Measurements from ENCODE around the gene PPP2R5C.
"Not testable (repeated sequence)": the region's sequence is repeated elsewhere in the genome, so short reads cannot be mapped to it uniquely, and the experiment has no call there.

Gene PPP2R5C

GRCh38 chr14:101732118-101732517 lies 29.4 kb upstream of the PPP2R5C start:
- in situ Hi-C loops (cut with MboI; ENCODE audit: low sequenced_read_pairs), result no loop called here
- no peaks in the 10 kb centered on the region for H3K27me3 ChIP-seq (ENCODE audit: low read depth)
- DNase-seq (ENCODE audit: low spot score in 2 of 2), result no peak

GRCh38 chr14:101733211-101733610 lies 28.3 kb upstream of the PPP2R5C start:
- DNase-seq (ENCODE audit: low spot score in 2 of 2), result no peak
- in situ Hi-C loops (cut with MboI; ENCODE audit: low sequenced_read_pairs), result no loop called here
- Histone ChIP-seq H3K27me3 (ENCODE audit: low read depth) (no peaks in the 10 kb centered on the region), H3K9me3 (no peaks in the 10 kb centered on the region), H3K36me3 (replicated peaks) (no peaks in the 10 kb centered on the region), H3K4me1 (no peaks in the 10 kb centered on the region), H3K4me3 (no peak overlapping the region)

More at GRCh38 chr14:101732118-101732517, 29.4 kb upstream of the PPP2R5C start:
- H3K36me3 ChIP-seq (replicated peaks), result no peaks in the 10 kb centered on the region
- H3K4me1 ChIP-seq, result no peaks in the 10 kb centered on the region
- H3K9me3 ChIP-seq, result no peaks in the 10 kb centered on the region
- no peak overlapping the region for H3K4me3 ChIP-seq

GRCh38 chr14:101734246-101734847 lies 27.2 kb upstream of the PPP2R5C start:
- Histone ChIP-seq H3K4me3 (no peak overlapping the region), H3K36me3 (replicated peaks) (no peaks in the 10 kb centered on the region)
- DNase-seq (ENCODE audit: low spot score in 2 of 2), result no peak

GRCh38 chr14:101735453-101735852 lies 26.1 kb upstream of the PPP2R5C start:
- in situ Hi-C loops (cut with MboI; ENCODE audit: low sequenced_read_pairs), result no loop called here
- peaks cover 3% of the 10 kb centered on the region; the same call in 1 of the 2 replicates for H3K9me3 ChIP-seq
- no peaks in the 10 kb centered on the region for H3K36me3 ChIP-seq (replicated peaks)
- no peak overlapping the region for H3K4me3 ChIP-seq
- no peak for DNase-seq (ENCODE audit: low spot score in 2 of 2)
- H3K27me3 ChIP-seq (ENCODE audit: low read depth), result no peaks in the 10 kb centered on the region
- H3K4me1 ChIP-seq, result no peaks in the 10 kb centered on the region

More at GRCh38 chr14:101734246-101734847, 27.2 kb upstream of the PPP2R5C start:
- in situ Hi-C loops (cut with MboI; ENCODE audit: low sequenced_read_pairs), result no loop called here
- Histone ChIP-seq H3K9me3 (no peaks in the 10 kb centered on the region), H3K27me3 (ENCODE audit: low read depth) (no peaks in the 10 kb centered on the region), H3K4me1 (no peaks in the 10 kb centered on the region)

- no peaks in the 10 kb centered on the region for H3K4me1 ChIP-seq
- in situ Hi-C loops (cut with MboI; ENCODE audit: low sequenced_read_pairs), result no loop called here
Measured at GRCh38 chr14:101736071-101736470, 25.4 kb upstream of the PPP2R5C start.

GRCh38 chr14:101736585-101736984 lies 24.9 kb upstream of the PPP2R5C start:
- Histone ChIP-seq H3K27me3 (ENCODE audit: low read depth) (no peaks in the 10 kb centered on the region), H3K9me3 (peaks cover 3% of the 10 kb centered on the region), H3K36me3 (replicated peaks) (no peaks in the 10 kb centered on the region), H3K4me3 (no peak overlapping the region), H3K4me1 (no peaks in the 10 kb centered on the region)
- in situ Hi-C loops (cut with MboI; ENCODE audit: low sequenced_read_pairs), result no loop called here
- DNase-seq (ENCODE audit: low spot score in 2 of 2), result no peak

More at GRCh38 chr14:101736071-101736470, 25.4 kb upstream of the PPP2R5C start:
- DNase-seq (ENCODE audit: low spot score in 2 of 2), result no peak
- Histone ChIP-seq H3K27me3 (ENCODE audit: low read depth) (no peaks in the 10 kb centered on the region), H3K36me3 (replicated peaks) (no peaks in the 10 kb centered on the region), H3K9me3 (peaks cover 3% of the 10 kb centered on the region), H3K4me3 (no peak overlapping the region)

- Histone ChIP-seq H3K9me3 (peaks cover 3% of the 10 kb centered on the region), H3K36me3 (replicated peaks) (no peaks in the 10 kb centered on the region), H3K4me3 (no peak overlapping the region), H3K27me3 (ENCODE audit: low read depth) (no peaks in the 10 kb centered on the region), H3K4me1 (no peaks in the 10 kb centered on the region)
- no peak for DNase-seq (ENCODE audit: low spot score in 2 of 2)
- in situ Hi-C loops (cut with MboI; ENCODE audit: low sequenced_read_pairs), result no loop called here
Measured at GRCh38 chr14:101737414-101738339, 23.8 kb upstream of the PPP2R5C start.

- H3K9me3 ChIP-seq, result peaks cover 3% of the 10 kb centered on the region
- in situ Hi-C loops (cut with MboI; ENCODE audit: low sequenced_read_pairs), result no loop called here
Measured at GRCh38 chr14:101738703-101739320, 22.7 kb upstream of the PPP2R5C start.

GRCh38 chr14:101739446-101740141 lies 21.9 kb upstream of the PPP2R5C start:
- in situ Hi-C loops (cut with MboI; ENCODE audit: low sequenced_read_pairs), result no loop called here
- no peaks in the 10 kb centered on the region for H3K36me3 ChIP-seq (replicated peaks)
- no peak overlapping the region for H3K4me3 ChIP-seq
- peaks cover 3% of the 10 kb centered on the region for H3K9me3 ChIP-seq
- no peaks in the 10 kb centered on the region for H3K4me1 ChIP-seq
- no peaks in the 10 kb centered on the region for H3K27me3 ChIP-seq (ENCODE audit: low read depth)
- no peak for DNase-seq (ENCODE audit: low spot score in 2 of 2)

More at GRCh38 chr14:101738703-101739320, 22.7 kb upstream of the PPP2R5C start:
- Histone ChIP-seq H3K4me1 (no peaks in the 10 kb centered on the region), H3K4me3 (no peak overlapping the region), H3K36me3 (replicated peaks) (no peaks in the 10 kb centered on the region), H3K27me3 (ENCODE audit: low read depth) (no peaks in the 10 kb centered on the region)
- no peak for DNase-seq (ENCODE audit: low spot score in 2 of 2)

GRCh38 chr14:101740981-101741380 lies 20.5 kb upstream of the PPP2R5C start:
- Histone ChIP-seq H3K27me3 (ENCODE audit: low read depth) (no peaks in the 10 kb centered on the region), H3K4me3 (no peak overlapping the region), H3K4me1 (no peaks in the 10 kb centered on the region), H3K9me3 (peaks cover 3% of the 10 kb centered on the region), H3K36me3 (replicated peaks) (no peaks in the 10 kb centered on the region)
- in situ Hi-C loops (cut with MboI; ENCODE audit: low sequenced_read_pairs), result no loop called here
- DNase-seq (ENCODE audit: low spot score in 2 of 2), result no peak

- peaks cover 3% of the 10 kb centered on the region for H3K9me3 ChIP-seq
- H3K36me3 ChIP-seq (replicated peaks), result no peaks in the 10 kb centered on the region
- H3K27me3 ChIP-seq (ENCODE audit: low read depth), result peaks cover 5% of the 10 kb centered on the region
- DNase-seq (ENCODE audit: low spot score in 2 of 2), result no peak
- in situ Hi-C loops (cut with MboI; ENCODE audit: low sequenced_read_pairs), result no loop called here
- no peak overlapping the region for H3K4me3 ChIP-seq
- H3K4me1 ChIP-seq, result no peaks in the 10 kb centered on the region
Measured at GRCh38 chr14:101743701-101744100, 17.8 kb upstream of the PPP2R5C start.

- H3K27me3 ChIP-seq (ENCODE audit: low read depth); H3K4me1 ChIP-seq; in situ Hi-C loops (cut with MboI; ENCODE audit: low sequenced_read_pairs); H3K36me3 ChIP-seq (replicated peaks); DNase-seq (ENCODE audit: low spot score in 2 of 2); H3K9me3 ChIP-seq; H3K4me3 ChIP-seq: not testable (repeated sequence)
Measured at GRCh38 chr14:101744382-101744781, 17.1 kb upstream of the PPP2R5C start.

GRCh38 chr14:101749756-101750155 lies 11.8 kb upstream of the PPP2R5C start:
- in situ Hi-C loops (cut with MboI; ENCODE audit: low sequenced_read_pairs), result not testable (repeated sequence)

More at GRCh38 chr14:101749756-101750155, 11.8 kb upstream of the PPP2R5C start:
- not testable (repeated sequence) for H3K27me3 ChIP-seq (ENCODE audit: low read depth); H3K4me1 ChIP-seq; H3K36me3 ChIP-seq (replicated peaks); H3K9me3 ChIP-seq; DNase-seq (ENCODE audit: low spot score in 2 of 2); H3K4me3 ChIP-seq
